ENCODE data around the gene OR6B3. TPM values are rescaled to one million over a fixed set of nuclear protein-coding genes. Genes with fewer than 3 reads are reported as not detected.

Gene OR6B3
- total RNA-seq, 2 experiments from 2014 or later, result not detected

- H3K27ac ChIP-seq (ENCODE audit: low read depth, low read length, poor library complexity, severe bottlenecking), result no peak overlapping the region
- no peaks in the 10 kb centered on the region for H3K4me1 ChIP-seq (ENCODE audit: insufficient read depth, low read length, poor library complexity, severe bottlenecking)
- no TSS peak for BruUV-seq (replicated peaks)
- no peak overlapping the region for H3K4me3 ChIP-seq (ENCODE audit: low read depth, low read length, poor library complexity, severe bottlenecking)
- H3K9me3 ChIP-seq (ENCODE audit: low read length), result peaks cover 15% of the 10 kb centered on the region
- intact Hi-C loops (cut with micrococcal nuclease; ENCODE audit: unreplicated experiment), result no loop called here
- H3K4me2 ChIP-seq (ENCODE audit: low read length), result no peak overlapping the region
- CTCF ChIA-PET (ENCODE audit: unreplicated experiment), result interaction anchor here (0.6 kb wide), 1 partner anchor 137 kb away, joined by 3 read pairs; no protein-coding TSS in a partner anchor
- H3K9me2 ChIP-seq (ENCODE audit: insufficient read depth, low read length), result no peaks in the 10 kb centered on the region
- H2AFZ ChIP-seq (ENCODE audit: low read length), result no peak overlapping the region
- TF ChIP-seq EZH2phosphoT487 (IDR thresholded peaks at IDR 0.05; ENCODE audit: borderline replicate concordance, low read depth, low read length) (no peak), CTCF (conservative IDR thresholded peaks at IDR 0.05; ENCODE audit: low read length) (no peak)
- no peaks in the 10 kb centered on the region for H3K36me3 ChIP-seq (ENCODE audit: insufficient read depth, low read length)
- H3K79me2 ChIP-seq (ENCODE audit: insufficient read depth, low read depth, low read length), result no peaks in the 10 kb centered on the region
- peak; percentile 4 for DNase-seq (ENCODE audit: low spot score)
- no peaks in the 10 kb centered on the region for H4K20me1 ChIP-seq (ENCODE audit: insufficient read depth, low read length)
- POLR2A ChIA-PET, result interaction anchor here (0.7 kb wide), 1 partner anchor 25 kb away, joined by 3 read pairs; no protein-coding TSS in a partner anchor
Observed at GRCh38 chr2:240077442-240077841, 24.1 kb upstream of the OR6B3 start.

GRCh38 chr2:240074545-240074944 lies 21.2 kb upstream of the OR6B3 start:
- POLR2A ChIA-PET, result no interaction called here
- no peaks in the 10 kb centered on the region for H3K36me3 ChIP-seq (ENCODE audit: insufficient read depth, low read length)
- no peaks in the 10 kb centered on the region for H3K79me2 ChIP-seq (ENCODE audit: insufficient read depth, low read depth, low read length)
- CTCF ChIA-PET (ENCODE audit: unreplicated experiment), result no interaction called here
- no peaks in the 10 kb centered on the region for H4K20me1 ChIP-seq (ENCODE audit: insufficient read depth, low read length)
- no peak overlapping the region for H3K27ac ChIP-seq (ENCODE audit: low read depth, low read length, poor library complexity, severe bottlenecking)
- no peak for TF ChIP-seq CTCF (conservative IDR thresholded peaks at IDR 0.05; ENCODE audit: low read length)
- no peak for TF ChIP-seq EZH2phosphoT487 (IDR thresholded peaks at IDR 0.05; ENCODE audit: borderline replicate concordance, low read depth, low read length)
- H3K9me3 ChIP-seq (ENCODE audit: low read length), result peaks cover 15% of the 10 kb centered on the region
- no TSS peak for BruUV-seq (replicated peaks)
- H3K4me2 ChIP-seq (ENCODE audit: low read length), result no peak overlapping the region
- H3K9me2 ChIP-seq (ENCODE audit: insufficient read depth, low read length), result no peaks in the 10 kb centered on the region
- H2AFZ ChIP-seq (ENCODE audit: low read length), result no peak overlapping the region
- intact Hi-C loops (cut with micrococcal nuclease; ENCODE audit: unreplicated experiment), result no loop called here
- H3K4me3 ChIP-seq (ENCODE audit: low read depth, low read length, poor library complexity, severe bottlenecking), result no peak overlapping the region
- H3K4me1 ChIP-seq (ENCODE audit: insufficient read depth, low read length, poor library complexity, severe bottlenecking), result no peaks in the 10 kb centered on the region
- no peak for DNase-seq (ENCODE audit: low spot score)

GRCh38 chr2:240070907-240071306 lies 17.6 kb upstream of the OR6B3 start:
- no peak for DNase-seq (ENCODE audit: low spot score)
- ChIA-PET POLR2A (interaction anchor here (0.5 to 0.7 kb wide), 2 partner anchors 168 to 694 kb away, joined by 3 to 5 read pairs; no protein-coding TSS in a partner anchor), CTCF (ENCODE audit: unreplicated experiment) (no interaction called here)
- Histone ChIP-seq H3K4me1 (ENCODE audit: insufficient read depth, low read length, poor library complexity, severe bottlenecking) (no peaks in the 10 kb centered on the region), H3K79me2 (ENCODE audit: insufficient read depth, low read depth, low read length) (no peaks in the 10 kb centered on the region), H3K9me3 (ENCODE audit: low read length) (no peaks in the 10 kb centered on the region), H3K27ac (ENCODE audit: low read depth, low read length, poor library complexity, severe bottlenecking) (no peak overlapping the region), H3K4me3 (ENCODE audit: low read depth, low read length, poor library complexity, severe bottlenecking) (no peak overlapping the region), H2AFZ (ENCODE audit: low read length) (no peak overlapping the region), H4K20me1 (ENCODE audit: insufficient read depth, low read length) (no peaks in the 10 kb centered on the region), H3K9me2 (ENCODE audit: insufficient read depth, low read length) (no peaks in the 10 kb centered on the region), H3K4me2 (ENCODE audit: low read length) (no peak overlapping the region), H3K36me3 (ENCODE audit: insufficient read depth, low read length) (no peaks in the 10 kb centered on the region)
- BruUV-seq (replicated peaks), result no TSS peak
- intact Hi-C loops (cut with micrococcal nuclease; ENCODE audit: unreplicated experiment), result no loop called here
- TF ChIP-seq EZH2phosphoT487 (IDR thresholded peaks at IDR 0.05; ENCODE audit: borderline replicate concordance, low read depth, low read length), result no peak
- no peak for TF ChIP-seq CTCF (conservative IDR thresholded peaks at IDR 0.05; ENCODE audit: low read length)

All from OCI-LY7 (cell line).